H9 (cell line): ENCODE results near the gene KIF1A. TPM values are rescaled to one million over a fixed set of nuclear protein-coding genes. Genes with fewer than 3 reads are reported as not detected.
A peak's percentile ranks its signal among the peaks of the same experiment; 100 is the strongest.

Experiments
- DNase-seq: peaks from one replicate; pipeline ENCODE4 v3.0.0-alpha.2; 2017
- H2AFZ ChIP-seq: one replicate; pipeline ENCODE4 v1.6.1; 2013; ENCODE audit warnings: mild to moderate bottlenecking, low read length, control low read depth, moderate library complexity
- H2AK5ac ChIP-seq: 2 replicates; pipeline ENCODE4 v1.6.1; 2013; ENCODE audit warnings: low read length, control low read depth, mixed read lengths; ENCODE audit not compliant: insufficient read length
- H2BK120ac ChIP-seq: one replicate; pipeline ENCODE4 v1.6.1; 2013; ENCODE audit warnings: low read depth, mild to moderate bottlenecking, low read length, control low read depth, inconsistent platforms; ENCODE audit not compliant: poor library complexity, severe bottlenecking
- H2BK12ac ChIP-seq: 2 replicates; pipeline ENCODE4 v1.6.1; 2013; ENCODE audit warnings: low read length, control low read depth, mixed read lengths, low read depth; ENCODE audit not compliant: insufficient read length
- H2BK15ac ChIP-seq: 2 replicates; pipeline ENCODE4 v1.6.1; 2013; ENCODE audit warnings: low read depth, low read length, control low read depth
- H2BK20ac ChIP-seq: one replicate; pipeline ENCODE4 v1.6.1; 2013; ENCODE audit warnings: low read depth, mild to moderate bottlenecking, low read length, control low read depth, inconsistent platforms; ENCODE audit not compliant: poor library complexity, severe bottlenecking
- H2BK5ac ChIP-seq: 2 replicates; pipeline ENCODE4 v1.6.1; 2013; ENCODE audit warnings: low read length, control low read depth, mixed read lengths; ENCODE audit not compliant: insufficient read length
- H3K14ac ChIP-seq: 2 replicates; pipeline ENCODE4 v1.6.1; 2013; ENCODE audit warnings: low read length, control low read depth; ENCODE audit not compliant: insufficient read depth
- H3K18ac ChIP-seq: 2 replicates; pipeline ENCODE4 v1.6.1; 2013; ENCODE audit warnings: low read depth, mild to moderate bottlenecking, mixed read lengths, low read length, control low read depth; ENCODE audit not compliant: insufficient read length
- H3K23ac ChIP-seq: 2 replicates; pipeline ENCODE4 v1.6.1; 2013; ENCODE audit warnings: low read length, control low read depth, mixed read lengths, low read depth; ENCODE audit not compliant: insufficient read length
- H3K23me2 ChIP-seq: 2 replicates; pipeline ENCODE4 v1.6.1; 2013; ENCODE audit warnings: low read depth, mild to moderate bottlenecking, mixed read lengths, low read length, control low read depth; ENCODE audit not compliant: insufficient read length, poor library complexity, severe bottlenecking
- H3K27ac ChIP-seq: 2 replicates; pipeline ENCODE4 v1.5.1; 2013; ENCODE audit warnings: low read length, control low read depth, mixed read lengths, low read depth; ENCODE audit not compliant: insufficient read length
- H3K27me3 ChIP-seq: 2 replicates; pipeline ENCODE4 v1.6.1; 2013; ENCODE audit warnings: low read length, control low read depth, inconsistent platforms; ENCODE audit not compliant: insufficient read depth
- H3K4ac ChIP-seq: 2 replicates; pipeline ENCODE4 v1.6.1; 2013; ENCODE audit warnings: low read depth, mild to moderate bottlenecking, control low read depth, inconsistent platforms, low read length, moderate library complexity
- H3K4me1 ChIP-seq: 2 replicates; pipeline ENCODE4 v1.6.1; 2013; ENCODE audit warnings: low read length, control low read depth, inconsistent platforms; ENCODE audit not compliant: insufficient read depth
- H3K4me2 ChIP-seq: 2 replicates; pipeline ENCODE4 v1.6.1; 2013; ENCODE audit warnings: low read length, control low read depth, mixed read lengths; ENCODE audit not compliant: insufficient read length, insufficient read depth
- H3K56ac ChIP-seq: 2 replicates; pipeline ENCODE4 v1.6.1; 2013; ENCODE audit warnings: low read depth, mild to moderate bottlenecking, mixed read lengths, low read length, control low read depth; ENCODE audit not compliant: insufficient read length
- H3K79me1 ChIP-seq: 2 replicates; pipeline ENCODE4 v1.6.1; 2013; ENCODE audit warnings: low read depth, mild to moderate bottlenecking, moderate library complexity, low read length, control low read depth, inconsistent platforms; ENCODE audit not compliant: insufficient read depth, poor library complexity, severe bottlenecking
- H3K79me2 ChIP-seq: 2 replicates; pipeline ENCODE4 v1.6.1; 2013; ENCODE audit warnings: low read length, control low read depth, inconsistent platforms; ENCODE audit not compliant: insufficient read depth
- H3K9ac ChIP-seq: 2 replicates; pipeline ENCODE4 v1.6.1; 2013; ENCODE audit warnings: low read length, control low read depth, mixed read lengths; ENCODE audit not compliant: insufficient read length; ENCODE audit errors: extremely low read depth
- H3K9me3 ChIP-seq: one replicate; pipeline ENCODE4 v1.6.1; 2013; ENCODE audit warnings: low read depth, low read length, inconsistent platforms; ENCODE audit not compliant: control insufficient read depth
- H3T11ph ChIP-seq: one replicate; pipeline ENCODE4 v1.6.1; 2013; ENCODE audit warnings: mild to moderate bottlenecking, low read length, control low read depth, inconsistent platforms
- H4K20me1 ChIP-seq: one replicate; pipeline ENCODE4 v1.6.1; 2013; ENCODE audit not compliant: control insufficient read depth, insufficient read length, insufficient read depth
- H4K5ac ChIP-seq: 2 replicates; pipeline ENCODE4 v1.6.1; 2013; ENCODE audit warnings: low read depth, mild to moderate bottlenecking, mixed read lengths, low read length, control low read depth; ENCODE audit not compliant: insufficient read length
- H4K8ac ChIP-seq: replicated peaks from 2 replicates; pipeline ENCODE4 v1.6.1; 2013; ENCODE audit warnings: low read length, control low read depth, mixed read lengths, low read depth; ENCODE audit not compliant: insufficient read length
- H4K91ac ChIP-seq: 2 replicates; pipeline ENCODE4 v1.6.1; 2013; ENCODE audit warnings: low read depth, mild to moderate bottlenecking, moderate library complexity, mixed read lengths, low read length, control low read depth; ENCODE audit not compliant: insufficient read length
- H3K27ac Mint-ChIP-seq, 3 experiments: 2 replicates in 2 of 3; 3 replicates in 1 of 3; pipeline ENCODE4 v1.8.0; 2020 to 2021; ENCODE audit warnings: mixed read lengths in 3 of 3, mild to moderate bottlenecking in 1 of 3, moderate library complexity in 1 of 3
- H3K27me3 Mint-ChIP-seq: 2 replicates; pipeline ENCODE4 v1.8.0; 2021; ENCODE audit warnings: low read depth, mild to moderate bottlenecking, moderate library complexity, mixed read lengths
- H3K36me3 Mint-ChIP-seq, 3 experiments: 2 replicates in 2 of 3; 3 replicates in 1 of 3; pipeline ENCODE4 v1.8.0; 2020 to 2021; ENCODE audit warnings: low read depth in 3 of 3, mixed read lengths in 3 of 3; ENCODE audit not compliant: insufficient read depth in 1 of 3
- H3K4me1 Mint-ChIP-seq, 2 experiments: 2 replicates each; pipeline ENCODE4 v1.8.0; 2020; ENCODE audit warnings: mixed read lengths in 2 of 2
- H3K4me3 Mint-ChIP-seq, 2 experiments: 2 replicates in 1 of 2; 3 replicates in 1 of 2; pipeline ENCODE4 v1.8.0; 2020 to 2021; ENCODE audit warnings: mild to moderate bottlenecking in 2 of 2, mixed read lengths in 2 of 2, moderate library complexity in 1 of 2
- H3K9me3 Mint-ChIP-seq, 2 experiments: 2 replicates in 1 of 2; 3 replicates in 1 of 2; pipeline ENCODE4 v1.8.0; 2020; ENCODE audit warnings: mild to moderate bottlenecking in 2 of 2, mixed read lengths in 2 of 2, moderate library complexity in 1 of 2
- CTCF ChIP-seq: fragments of 200-600 bp; sonication (generic); conservative IDR thresholded peaks from 3 replicates; pipeline ENCODE4 v1.8.0; 2021; ENCODE audit warnings: antibody characterized with exemption, mild to moderate bottlenecking
- WGBS: extraction: QIAGEN DNeasy Blood & Tissue Kit; methylation state at CpG from one replicate; pipeline ENCODE4 v1.1.7; 2013; ENCODE audit warnings: missing lambda C conversion rate, low lambda C conversion rate, mixed read lengths; ENCODE audit not compliant: insufficient read length; ENCODE audit errors: extremely low coverage; 5-methylcytosine and 5-hydroxymethylcytosine counted together
- total RNA-seq: library from RNA; stranded (reverse); gene quantifications from 2 replicates; pipeline ENCODE4 v1.2.1, GENCODE V29; 2021

The KIF1A gene
- total RNA-seq, 1 experiment from 2014 or later: 204 TPM

- no peak overlapping the region for H2BK12ac ChIP-seq
- H3K79me2 ChIP-seq: peaks cover 56% of the 10 kb centered on the region
- no peak overlapping the region for H3K9ac ChIP-seq
Measured at GRCh38 chr2:240810621-240811020, 9.4 kb downstream of the KIF1A start.

More at GRCh38 chr2:240810621-240811020, 9.4 kb downstream of the KIF1A start:
- Histone ChIP-seq H3K23me2 (no peaks in the 10 kb centered on the region), H4K5ac (no peak overlapping the region), H4K20me1 (peaks cover 2% of the 10 kb centered on the region), H3K79me1 (peaks cover 10% of the 10 kb centered on the region), H3K4me2 (no peak overlapping the region), H3K14ac (no peak overlapping the region), H3K56ac (no peak overlapping the region), H3K23ac (no peak overlapping the region), H4K91ac (no peak overlapping the region), H2BK120ac (no peak overlapping the region), H2AFZ (no peak overlapping the region), H4K8ac (no peak overlapping the region), H3K4ac (no peak overlapping the region), H2AK5ac (no peak overlapping the region), H3K9me3 (no peaks in the 10 kb centered on the region), H2BK5ac (no peak overlapping the region), H3K18ac (no peak overlapping the region), H2BK15ac (no peak overlapping the region), H3K27me3 (no peaks in the 10 kb centered on the region), H3K4me1 (peaks cover 3% of the 10 kb centered on the region; the same call in 1 of the 2 replicates), H3K27ac (no peak overlapping the region), H3T11ph (no peak overlapping the region), H2BK20ac (no peak overlapping the region)
- Mint-ChIP-seq H3K4me1 (peaks cover 9 to 15% of the 10 kb centered on the region in 2 experiments), H3K9me3 (peaks cover 17 to 21% of the 10 kb centered on the region in 2 experiments), H3K4me3 (peak overlapping the region in 1 of 2 experiments; percentile 51; a peak in 2 of 5 replicates), H3K27ac (peak overlapping the region in 2 of 3 experiments; percentile 82 to 88; a peak in 2 of 7 replicates), H3K27me3 (peaks cover 1% of the 10 kb centered on the region; the same call in 1 of the 2 replicates), H3K36me3 (peaks cover 51 to 74% (median 64%) of the 10 kb centered on the region in 3 experiments)
- no peak for TF ChIP-seq CTCF
- DNase-seq: peak; percentile 19
- no CpG with 5 or more reads among the region's 16 CpGs for WGBS
